HG02870 (cell line): Measurements from ENCODE around the gene ENPP5.

Experiments used
- ATAC-seq: cut with Tn5 transposase; IDR thresholded peaks from one replicate; pipeline ENCODE4 v1.9.1; 2021; ENCODE audit warnings: mild to moderate bottlenecking, moderate library complexity; ENCODE audit not compliant: unreplicated experiment

ENPP5 gene

GRCh38 chr6:46115634-46116033 lies 55.1 kb downstream of the ENPP5 start:
- no peak for ATAC-seq

- no peak for ATAC-seq
These were observed 57.4 kb downstream of the ENPP5 start for GRCh38 chr6:46113370-46113769.
